ENCODE measurements around the gene RTBDN. TPM values are rescaled to one million over a fixed set of nuclear protein-coding genes. Genes with fewer than 3 reads are reported as not detected.
A peak's percentile ranks its signal among the peaks of the same experiment; 100 is the strongest.

Gene RTBDN
- total and polyA plus RNA-seq, 10 of the 15 experiments (the other 5 are each of a cell fraction or from before 2014, with no cell fraction given): 0.45 TPM; not detected in 9

GRCh38 chr19:12777217-12778016, 57.0 kb downstream of the RTBDN start:
- DNase-seq (ENCODE audit: low read depth, low spot score) (no peak), ATAC-seq (peak; percentile 68), FAIRE-seq (no peak)
- TSS peak; percentile 54 for BruUV-seq (replicated peaks)
- in situ Hi-C loops (cut with MboI): no loop called here
- ChIA-PET RAD21 (ENCODE audit: unreplicated experiment) (interaction anchor here (0.6 to 4.8 kb wide), 9 partner anchors 10 to 1209 kb away, joined by 3 to 303 read pairs (median 5); partner anchors contain the start of genes JUNB and RNASEH2A), CTCF (interaction anchor here (0.7 to 12.1 kb wide), 15 partner anchors 10 to 188 kb away, joined by 3 to 537 read pairs (median 6); partner anchors contain the start of genes CALR, DHPS, JUNB and PRDX2), POLR2A (interaction anchor here (1.0 to 9.3 kb wide), 6 partner anchors 11 to 138 kb away, joined by 3 to 303 read pairs (median 6); partner anchors contain the start of genes DNASE2, JUNB and RNASEH2A), SMC1A (ENCODE audit: uncharacterized antibody, unreplicated experiment) (interaction anchor here (1.1 to 8.4 kb wide), 6 partner anchors 10 to 121 kb away, joined by 3 to 240 read pairs (median 10); partner anchors contain the start of genes GET3 and JUNB)
- Histone ChIP-seq H3K4me2 (ENCODE audit: control insufficient read depth, insufficient read depth) (peak overlapping the region; percentile 99), H3K9ac (ENCODE audit: control insufficient read depth, insufficient read depth, low read length) (peak overlapping the region; percentile 94), H3K79me2 (ENCODE audit: control insufficient read depth, insufficient read depth, low read length) (peaks cover 9% of the 10 kb centered on the region), H3K36me3 (ENCODE audit: control insufficient read depth in 2 of 2, insufficient read depth in 2 of 2, low read length in 1 of 2) (no peaks in the 10 kb centered on the region), H4K20me1 (ENCODE audit: control insufficient read depth, insufficient read depth) (no peaks in the 10 kb centered on the region), H3K4me3 (peak overlapping the region; percentile 76), H3K27me3 (replicated peaks in 1 of 2; ENCODE audit: control insufficient read depth in 2 of 2, insufficient read depth in 2 of 2, low read length in 1 of 2) (no peaks in the 10 kb centered on the region), H2AFZ (ENCODE audit: control insufficient read depth, low read depth, low read length) (peak overlapping the region; percentile 84), H3K9me3 (replicated peaks; ENCODE audit: control insufficient read depth, insufficient read depth, low read length) (no peaks in the 10 kb centered on the region), H3K27ac (ENCODE audit: control insufficient read depth, insufficient read depth) (peak overlapping the region; percentile 91), H3K4me1 (ENCODE audit: control insufficient read depth, insufficient read depth, low read length) (peaks cover 30% of the 10 kb centered on the region)
- WGBS (ENCODE audit: insufficient coverage, insufficient replicate concordance, low lambda C conversion rate, missing lambda C conversion rate): 5% methylated on average over 43 of the region's 43 CpGs
- intact Hi-C loops (cut with micrococcal nuclease; ENCODE audit: unreplicated experiment): loop anchor here (1.0 kb wide), 2 partner anchors 14 to 19 kb away; partner anchors contain the start of gene JUNB
- TF ChIP-seq, protein P1, sequence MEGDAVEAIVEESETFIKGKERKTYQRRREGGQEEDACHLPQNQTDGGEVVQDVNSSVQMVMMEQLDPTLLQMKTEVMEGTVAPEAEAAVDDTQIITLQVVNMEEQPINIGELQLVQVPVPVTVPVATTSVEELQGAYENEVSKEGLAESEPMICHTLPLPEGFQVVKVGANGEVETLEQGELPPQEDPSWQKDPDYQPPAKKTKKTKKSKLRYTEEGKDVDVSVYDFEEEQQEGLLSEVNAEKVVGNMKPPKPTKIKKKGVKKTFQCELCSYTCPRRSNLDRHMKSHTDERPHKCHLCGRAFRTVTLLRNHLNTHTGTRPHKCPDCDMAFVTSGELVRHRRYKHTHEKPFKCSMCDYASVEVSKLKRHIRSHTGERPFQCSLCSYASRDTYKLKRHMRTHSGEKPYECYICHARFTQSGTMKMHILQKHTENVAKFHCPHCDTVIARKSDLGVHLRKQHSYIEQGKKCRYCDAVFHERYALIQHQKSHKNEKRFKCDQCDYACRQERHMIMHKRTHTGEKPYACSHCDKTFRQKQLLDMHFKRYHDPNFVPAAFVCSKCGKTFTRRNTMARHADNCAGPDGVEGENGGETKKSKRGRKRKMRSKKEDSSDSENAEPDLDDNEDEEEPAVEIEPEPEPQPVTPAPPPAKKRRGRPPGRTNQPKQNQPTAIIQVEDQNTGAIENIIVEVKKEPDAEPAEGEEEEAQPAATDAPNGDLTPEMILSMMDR (IDR thresholded peaks at IDR 0.05 in 2 of 3, conservative IDR thresholded peaks at IDR 0.05 in 1 of 3; ENCODE audit: control insufficient read depth in 2 of 3, extremely low read depth in 1 of 3, insufficient read depth in 1 of 3, low read depth in 3 of 3, low read length in 3 of 3): peak; percentile 90 to 98 (median 95)
- TF ChIP-seq NBN (IDR thresholded peaks at IDR 0.05): peak; percentile 7; the same call in 1 of the 2 replicates
- TF ChIP-seq, protein P2, sequence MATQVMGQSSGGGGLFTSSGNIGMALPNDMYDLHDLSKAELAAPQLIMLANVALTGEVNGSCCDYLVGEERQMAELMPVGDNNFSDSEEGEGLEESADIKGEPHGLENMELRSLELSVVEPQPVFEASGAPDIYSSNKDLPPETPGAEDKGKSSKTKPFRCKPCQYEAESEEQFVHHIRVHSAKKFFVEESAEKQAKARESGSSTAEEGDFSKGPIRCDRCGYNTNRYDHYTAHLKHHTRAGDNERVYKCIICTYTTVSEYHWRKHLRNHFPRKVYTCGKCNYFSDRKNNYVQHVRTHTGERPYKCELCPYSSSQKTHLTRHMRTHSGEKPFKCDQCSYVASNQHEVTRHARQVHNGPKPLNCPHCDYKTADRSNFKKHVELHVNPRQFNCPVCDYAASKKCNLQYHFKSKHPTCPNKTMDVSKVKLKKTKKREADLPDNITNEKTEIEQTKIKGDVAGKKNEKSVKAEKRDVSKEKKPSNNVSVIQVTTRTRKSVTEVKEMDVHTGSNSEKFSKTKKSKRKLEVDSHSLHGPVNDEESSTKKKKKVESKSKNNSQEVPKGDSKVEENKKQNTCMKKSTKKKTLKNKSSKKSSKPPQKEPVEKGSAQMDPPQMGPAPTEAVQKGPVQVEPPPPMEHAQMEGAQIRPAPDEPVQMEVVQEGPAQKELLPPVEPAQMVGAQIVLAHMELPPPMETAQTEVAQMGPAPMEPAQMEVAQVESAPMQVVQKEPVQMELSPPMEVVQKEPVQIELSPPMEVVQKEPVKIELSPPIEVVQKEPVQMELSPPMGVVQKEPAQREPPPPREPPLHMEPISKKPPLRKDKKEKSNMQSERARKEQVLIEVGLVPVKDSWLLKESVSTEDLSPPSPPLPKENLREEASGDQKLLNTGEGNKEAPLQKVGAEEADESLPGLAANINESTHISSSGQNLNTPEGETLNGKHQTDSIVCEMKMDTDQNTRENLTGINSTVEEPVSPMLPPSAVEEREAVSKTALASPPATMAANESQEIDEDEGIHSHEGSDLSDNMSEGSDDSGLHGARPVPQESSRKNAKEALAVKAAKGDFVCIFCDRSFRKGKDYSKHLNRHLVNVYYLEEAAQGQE (IDR thresholded peaks at IDR 0.05; ENCODE audit: low read depth, low read length): no peak
- TF ChIP-seq RCOR1 (conservative IDR thresholded peaks at IDR 0.05; ENCODE audit: low read depth, low read length): peak; percentile 18; the same call in 1 of the 2 replicates
- TF ChIP-seq SREBF1 (IDR thresholded peaks at IDR 0.05; ENCODE audit: low read length): no peak
- no peak for TF ChIP-seq BCL11A (IDR thresholded peaks at IDR 0.05; ENCODE audit: low read depth, low read length)
- TF ChIP-seq SMC3 (IDR thresholded peaks at IDR 0.05; ENCODE audit: borderline replicate concordance, low read length): peak; percentile 91
- peak; percentile 96 for TF ChIP-seq CBFB (IDR thresholded peaks at IDR 0.05; ENCODE audit: low read depth)
- TF ChIP-seq RAD21 (IDR thresholded peaks at IDR 0.05; ENCODE audit: insufficient read depth, low read depth, low read length): peak; percentile 89
- TF ChIP-seq ZNF217 (IDR thresholded peaks at IDR 0.05): 0 out of 2 replicates have a peak, but pooled peaks have one; percentile 15
- TF ChIP-seq, protein P3, sequence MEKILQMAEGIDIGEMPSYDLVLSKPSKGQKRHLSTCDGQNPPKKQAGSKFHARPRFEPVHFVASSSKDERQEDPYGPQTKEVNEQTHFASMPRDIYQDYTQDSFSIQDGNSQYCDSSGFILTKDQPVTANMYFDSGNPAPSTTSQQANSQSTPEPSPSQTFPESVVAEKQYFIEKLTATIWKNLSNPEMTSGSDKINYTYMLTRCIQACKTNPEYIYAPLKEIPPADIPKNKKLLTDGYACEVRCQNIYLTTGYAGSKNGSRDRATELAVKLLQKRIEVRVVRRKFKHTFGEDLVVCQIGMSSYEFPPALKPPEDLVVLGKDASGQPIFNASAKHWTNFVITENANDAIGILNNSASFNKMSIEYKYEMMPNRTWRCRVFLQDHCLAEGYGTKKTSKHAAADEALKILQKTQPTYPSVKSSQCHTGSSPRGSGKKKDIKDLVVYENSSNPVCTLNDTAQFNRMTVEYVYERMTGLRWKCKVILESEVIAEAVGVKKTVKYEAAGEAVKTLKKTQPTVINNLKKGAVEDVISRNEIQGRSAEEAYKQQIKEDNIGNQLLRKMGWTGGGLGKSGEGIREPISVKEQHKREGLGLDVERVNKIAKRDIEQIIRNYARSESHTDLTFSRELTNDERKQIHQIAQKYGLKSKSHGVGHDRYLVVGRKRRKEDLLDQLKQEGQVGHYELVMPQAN (conservative IDR thresholded peaks at IDR 0.05): peak; percentile 68
- no peak for TF ChIP-seq HCFC1 (IDR thresholded peaks at IDR 0.05; ENCODE audit: low read length)
- peak; percentile 35; the same call in 1 of the 2 replicates for TF ChIP-seq GATAD2B (conservative IDR thresholded peaks at IDR 0.05; ENCODE audit: low read depth)
- TF ChIP-seq RB1 (IDR thresholded peaks at IDR 0.05; ENCODE audit: borderline replicate concordance): peak; percentile 76; the same call in 1 of the 2 replicates
- TF ChIP-seq KLF5 (IDR thresholded peaks at IDR 0.05; ENCODE audit: partially characterized antibody): peak; percentile 64
